Ishikawa (cell line): ENCODE data around the gene OGFR.

Source experiments
- CEBPB ChIP-seq: IDR thresholded peaks from 2 replicates; pipeline ENCODE4 v1.6.1; 2012
- CREB1 ChIP-seq: IDR thresholded peaks from 2 replicates; pipeline ENCODE4 v1.6.1; 2012; ENCODE audit warnings: low read depth
- EGR1 ChIP-seq: IDR thresholded peaks from 2 replicates; pipeline ENCODE4 v1.6.1; 2012
- EP300 ChIP-seq: IDR thresholded peaks from 2 replicates; pipeline ENCODE4 v1.6.1; 2012; ENCODE audit warnings: borderline replicate concordance
- FOXM1 ChIP-seq: IDR thresholded peaks from 2 replicates; pipeline ENCODE4 v1.6.1; 2012; ENCODE audit warnings: low read depth, borderline replicate concordance
- NFIC ChIP-seq: IDR thresholded peaks from 2 replicates; pipeline ENCODE4 v1.6.1; 2012
- RAD21 ChIP-seq: IDR thresholded peaks from 2 replicates; pipeline ENCODE4 v1.6.1; 2012; ENCODE audit warnings: low read depth
- REST ChIP-seq: IDR thresholded peaks from 2 replicates; pipeline ENCODE4 v1.6.1; 2012; ENCODE audit warnings: low read depth, mild to moderate bottlenecking
- TAF1 ChIP-seq: IDR thresholded peaks from 2 replicates; pipeline ENCODE4 v1.6.1; 2012; ENCODE audit warnings: low read depth, mild to moderate bottlenecking
- TCF12 ChIP-seq: IDR thresholded peaks from 2 replicates; pipeline ENCODE4 v1.6.1; 2012; ENCODE audit warnings: low read depth
- TEAD4 ChIP-seq: IDR thresholded peaks from 2 replicates; pipeline ENCODE4 v1.6.1; 2012
- USF1 ChIP-seq: IDR thresholded peaks from 2 replicates; pipeline ENCODE4 v1.6.1; 2012
- YY1 ChIP-seq: IDR thresholded peaks from 2 replicates; pipeline ENCODE4 v1.6.1; 2012; ENCODE audit warnings: low read depth
- ZBTB7A ChIP-seq: IDR thresholded peaks from 2 replicates; pipeline ENCODE4 v1.6.1; 2012; ENCODE audit warnings: low read depth
- TF ChIP-seq, protein P1 (sequence below): IDR thresholded peaks from 2 replicates; pipeline ENCODE4 v1.6.1; 2012

The OGFR gene

DNA sequence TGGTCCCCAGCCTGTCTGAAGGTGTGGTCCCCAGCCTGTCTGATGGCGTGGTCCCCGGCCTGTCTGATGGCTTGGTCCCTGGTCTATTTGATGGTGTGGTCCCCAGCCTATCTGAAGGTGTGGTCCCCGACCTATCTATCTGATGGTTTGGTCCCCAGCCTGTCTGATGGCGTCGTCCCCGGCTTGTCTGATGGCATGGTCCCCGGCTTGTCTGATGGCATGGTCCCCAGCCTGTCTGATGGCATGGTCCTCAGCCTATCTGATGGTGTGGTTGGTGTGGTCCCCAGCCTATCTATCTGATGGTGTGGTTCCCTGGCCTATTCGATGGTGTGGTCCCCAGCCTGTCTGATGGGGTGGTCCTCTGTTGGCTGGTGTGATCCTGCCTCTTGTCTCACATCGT is 26.6 kb upstream of the OGFR start:
- TF ChIP-seq NFIC (no peak), USF1 (no peak), FOXM1 (no peak), CEBPB (no peak), REST (no peak), TCF12 (no peak), TAF1 (no peak), RAD21 (no peak), ZBTB7A (no peak)
- TF ChIP-seq, protein P1, sequence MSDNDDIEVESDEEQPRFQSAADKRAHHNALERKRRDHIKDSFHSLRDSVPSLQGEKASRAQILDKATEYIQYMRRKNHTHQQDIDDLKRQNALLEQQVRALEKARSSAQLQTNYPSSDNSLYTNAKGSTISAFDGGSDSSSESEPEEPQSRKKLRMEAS, result no peak

GRCh38 chr20:62778601-62779416 is 25.8 kb upstream of the OGFR start:
- no peak for TF ChIP-seq RAD21
- TF ChIP-seq NFIC, result no peak
- no peak for TF ChIP-seq EGR1
- TF ChIP-seq YY1, result no peak
- TF ChIP-seq TEAD4, result no peak
- no peak for TF ChIP-seq ZBTB7A
- TF ChIP-seq, protein P1, result no peak
- TF ChIP-seq CEBPB, result no peak
- TF ChIP-seq FOXM1, result no peak
- TF ChIP-seq EP300, result no peak

GRCh38 chr20:62779417-62779685 is 25.3 kb upstream of the OGFR start:
- TF ChIP-seq CREB1, result no peak
- TF ChIP-seq CEBPB, result no peak

GRCh38 chr20:62780204-62780603 is 24.4 kb upstream of the OGFR start:
- no peak for TF ChIP-seq REST
- TF ChIP-seq TCF12, result no peak
- no peak for TF ChIP-seq USF1
- no peak for TF ChIP-seq CREB1
- no peak for TF ChIP-seq NFIC
- no peak for TF ChIP-seq EP300
- no peak for TF ChIP-seq FOXM1
- TF ChIP-seq, protein P1, result no peak
- no peak for TF ChIP-seq ZBTB7A
- TF ChIP-seq TAF1, result no peak
- TF ChIP-seq CEBPB, result no peak

DNA sequence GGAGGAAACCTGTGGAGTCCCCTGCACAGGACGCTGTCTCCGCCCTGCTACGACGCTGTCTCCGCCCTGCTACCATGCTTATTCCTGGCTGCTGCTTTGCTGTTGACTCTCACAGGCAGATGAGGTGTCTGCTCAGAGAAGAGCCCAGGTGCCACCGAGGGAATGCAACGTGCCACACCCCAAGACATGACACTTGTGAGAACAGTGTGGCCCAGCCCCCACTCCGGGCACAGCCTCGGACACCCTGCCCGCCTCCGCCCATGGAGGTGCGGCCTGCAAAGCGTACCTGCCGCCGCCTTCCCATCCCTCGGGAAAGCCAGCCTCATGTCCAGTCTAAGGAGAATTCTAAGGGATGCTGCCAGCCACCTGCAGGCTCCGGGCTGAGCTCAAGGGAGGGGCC is 23.9 kb upstream of the OGFR start:
- TF ChIP-seq TEAD4, result no peak
- no peak for TF ChIP-seq EP300
- no peak for TF ChIP-seq RAD21
- TF ChIP-seq FOXM1, result no peak
- no peak for TF ChIP-seq CREB1
- TF ChIP-seq, protein P1, result no peak
- TF ChIP-seq ZBTB7A, result no peak
- no peak for TF ChIP-seq USF1
- no peak for TF ChIP-seq REST
- TF ChIP-seq YY1, result no peak
- TF ChIP-seq TAF1, result no peak
